ENCODE data around the gene ZNFX1.

GRCh38 chr20:49291200-49291599, 13.3 kb upstream of the ZNFX1 start:
- TF ChIP-seq CTCF (IDR thresholded peaks at IDR 0.05; ENCODE audit: borderline replicate concordance, extremely low read depth, low read length, poor library complexity, severe bottlenecking) (no peak), EZH2 (IDR thresholded peaks at IDR 0.05; ENCODE audit: borderline replicate concordance, low read depth, low read length, severe bottlenecking) (no peak)
